ENCODE data around the gene EML2.

The EML2 gene

GRCh38 chr19:45593520-45593919, 45.7 kb downstream of the EML2 start:
- DNase-seq, result no peak
- in situ Hi-C loops (cut with MboI; ENCODE audit: low pct_unique_long_range_greater_than_20kb, low sequenced_read_pairs), result no loop called here

- in situ Hi-C loops (cut with MboI; ENCODE audit: low pct_unique_long_range_greater_than_20kb, low sequenced_read_pairs), result no loop called here
- DNase-seq, result no peak
Observed at GRCh38 chr19:45592366-45592765, 46.8 kb downstream of the EML2 start.

- no peak for DNase-seq
- in situ Hi-C loops (cut with MboI; ENCODE audit: low pct_unique_long_range_greater_than_20kb, low sequenced_read_pairs), result no loop called here
Observed at GRCh38 chr19:45591638-45592005, 47.6 kb downstream of the EML2 start.

- in situ Hi-C loops (cut with MboI; ENCODE audit: low pct_unique_long_range_greater_than_20kb, low sequenced_read_pairs), result no loop called here
- peak; percentile 20 for DNase-seq
Observed at GRCh38 chr19:45591004-45591637, 48.1 kb downstream of the EML2 start.

GRCh38 chr19:45590300-45591003, 48.7 kb downstream of the EML2 start:
- in situ Hi-C loops (cut with MboI; ENCODE audit: low pct_unique_long_range_greater_than_20kb, low sequenced_read_pairs), result no loop called here
- DNase-seq, result no peak

GRCh38 chr19:45589768-45590167, 49.4 kb downstream of the EML2 start:
- in situ Hi-C loops (cut with MboI; ENCODE audit: low pct_unique_long_range_greater_than_20kb, low sequenced_read_pairs), result no loop called here
- no peak for DNase-seq

- no peak for DNase-seq
Observed at GRCh38 chr19:45587873-45588272, 51.3 kb downstream of the EML2 start.

GRCh38 chr19:45585158-45585577, 54.0 kb downstream of the EML2 start:
- in situ Hi-C loops (cut with MboI; ENCODE audit: low pct_unique_long_range_greater_than_20kb, low sequenced_read_pairs), result no loop called here
- no peak for DNase-seq

More at GRCh38 chr19:45587873-45588272, 51.3 kb downstream of the EML2 start:
- in situ Hi-C loops (cut with MboI; ENCODE audit: low pct_unique_long_range_greater_than_20kb, low sequenced_read_pairs), result no loop called here

GRCh38 chr19:45584332-45585157, 54.7 kb downstream of the EML2 start, which contains the start of gene OPA3:
OPA3 (minus strand) TSS chr19:45584802; CDS start chr19:45584764, 38 bp downstream.
- in situ Hi-C loops (cut with MboI; ENCODE audit: low pct_unique_long_range_greater_than_20kb, low sequenced_read_pairs), result no loop called here
- peak; percentile 99 for DNase-seq

GRCh38 chr19:45581576-45581975, 57.6 kb downstream of the EML2 start:
- no peak for DNase-seq

GRCh38 chr19:45578861-45579260, 60.3 kb downstream of the EML2 start:
- no peak for DNase-seq
- in situ Hi-C loops (cut with MboI; ENCODE audit: low pct_unique_long_range_greater_than_20kb, low sequenced_read_pairs), result no loop called here

More at GRCh38 chr19:45581576-45581975, 57.6 kb downstream of the EML2 start:
- in situ Hi-C loops (cut with MboI; ENCODE audit: low pct_unique_long_range_greater_than_20kb, low sequenced_read_pairs), result no loop called here

- in situ Hi-C loops (cut with MboI; ENCODE audit: low pct_unique_long_range_greater_than_20kb, low sequenced_read_pairs), result no loop called here
- no peak for DNase-seq
Observed at GRCh38 chr19:45577111-45577905, 61.9 kb downstream of the EML2 start.

GRCh38 chr19:45576682-45577081, 62.5 kb downstream of the EML2 start:
- no peak for DNase-seq
- in situ Hi-C loops (cut with MboI; ENCODE audit: low pct_unique_long_range_greater_than_20kb, low sequenced_read_pairs), result no loop called here

GRCh38 chr19:45575216-45575615, 64.0 kb downstream of the EML2 start:
- DNase-seq, result no peak
- in situ Hi-C loops (cut with MboI; ENCODE audit: low pct_unique_long_range_greater_than_20kb, low sequenced_read_pairs), result no loop called here

- no peak for DNase-seq
- in situ Hi-C loops (cut with MboI; ENCODE audit: low pct_unique_long_range_greater_than_20kb, low sequenced_read_pairs), result no loop called here
Observed at GRCh38 chr19:45574526-45574925, 64.7 kb downstream of the EML2 start.

- in situ Hi-C loops (cut with MboI; ENCODE audit: low pct_unique_long_range_greater_than_20kb, low sequenced_read_pairs), result no loop called here
Observed at GRCh38 chr19:45571457-45572220, 67.6 kb downstream of the EML2 start.

GRCh38 chr19:45569619-45570421, 69.4 kb downstream of the EML2 start:
- in situ Hi-C loops (cut with MboI; ENCODE audit: low pct_unique_long_range_greater_than_20kb, low sequenced_read_pairs), result no loop called here

More at GRCh38 chr19:45571457-45572220, 67.6 kb downstream of the EML2 start:
- no peak for DNase-seq

GRCh38 chr19:45568732-45569131, 70.5 kb downstream of the EML2 start:
- DNase-seq, result no peak
- in situ Hi-C loops (cut with MboI; ENCODE audit: low pct_unique_long_range_greater_than_20kb, low sequenced_read_pairs), result no loop called here

More at GRCh38 chr19:45569619-45570421, 69.4 kb downstream of the EML2 start:
- DNase-seq, result peak; percentile 54
